OCI-LY3 (cell line): ENCODE results near the gene LIF.

ENCODE experiments used
- H2AFZ ChIP-seq: fragments of 200-600, 300-600 bp; shearing (Covaris generic); 2 replicates; pipeline ENCODE4 v1.6.0; 2014; ENCODE audit warnings: antibody characterized with exemption, low read depth, low read length
- H3K27ac ChIP-seq: fragments of 200-600, 300-600 bp; sonication (generic); 2 replicates; pipeline ENCODE4 v1.5.1; 2014; ENCODE audit warnings: mild to moderate bottlenecking, low read length, moderate library complexity, mixed read lengths
- H3K27me3 ChIP-seq: fragments of 200-600, 300-600 bp; sonication (generic); 2 replicates; pipeline ENCODE4 v1.6.1; 2014; ENCODE audit warnings: low read depth, low read length, mixed read lengths
- H3K36me3 ChIP-seq: fragments of 200-600, 300-600 bp; sonication (generic); replicated peaks from 2 replicates; pipeline ENCODE3; 2014; ENCODE audit warnings: low read depth, low read length, mixed read lengths
- H3K4me1 ChIP-seq: fragments of 300-600, 200-600 bp; sonication (generic); 2 replicates; pipeline ENCODE4 v1.6.1; 2014; ENCODE audit warnings: low read length, mixed read lengths
- H3K4me2 ChIP-seq: fragments of 200-600, 300-600 bp; sonication (generic); 2 replicates; pipeline ENCODE4 v1.6.1; 2014; ENCODE audit warnings: low read length, mixed read lengths
- H3K4me3 ChIP-seq: fragments of 300-600, 200-600 bp; sonication (generic); 2 replicates; pipeline ENCODE4 v1.5.1; 2014; ENCODE audit warnings: antibody characterized with exemption, mild to moderate bottlenecking, low read length, moderate library complexity
- H3K79me2 ChIP-seq: fragments of 300-600, 200-600 bp; shearing (Covaris generic); 2 replicates; pipeline ENCODE4 v1.6.1; 2014; ENCODE audit warnings: mild to moderate bottlenecking, low read length, mixed read lengths
- H3K9ac ChIP-seq: fragments of 300-600, 200-600 bp; shearing (Covaris generic); 2 replicates; pipeline ENCODE4 v1.6.0; 2014; ENCODE audit warnings: mild to moderate bottlenecking, low read length, moderate library complexity
- H3K9me3 ChIP-seq: fragments of 200-600, 300-600 bp; shearing (Covaris generic); 2 replicates; pipeline ENCODE4 v1.6.1; 2014; ENCODE audit warnings: low read length, mixed read lengths; ENCODE audit not compliant: insufficient read depth
- H4K20me1 ChIP-seq: fragments of 200-600, 300-600 bp; sonication (generic); 2 replicates; pipeline ENCODE4 v1.6.1; 2016; ENCODE audit warnings: low read length, mixed read lengths; ENCODE audit not compliant: insufficient read depth
- CTCF ChIP-seq: fragments of 200-600, 300-600 bp; sonication (generic); IDR thresholded peaks from 2 replicates; pipeline ENCODE4 v1.5.1; 2014; ENCODE audit warnings: antibody characterized with exemption, low read length, low read depth
- EZH2phosphoT487 ChIP-seq: fragments of 200-600 bp; shearing (Covaris generic); IDR thresholded peaks from 2 replicates; pipeline ENCODE4 v1.6.1; 2018; ENCODE audit warnings: antibody characterized with exemption, mixed run types, low read depth

The LIF gene

GRCh38 chr22:30277547-30278344 lies 31.2 kb upstream of the LIF start:
- no peak overlapping the region for H3K9ac ChIP-seq
- no peak overlapping the region for H3K4me3 ChIP-seq

GRCh38 chr22:30276039-30276438 lies 29.5 kb upstream of the LIF start:
- no peak for TF ChIP-seq EZH2phosphoT487
- TF ChIP-seq CTCF: no peak
- Histone ChIP-seq H3K27ac (no peak overlapping the region), H3K4me1 (peaks cover 7% of the 10 kb centered on the region; the same call in 1 of the 2 replicates), H2AFZ (peak overlapping the region; percentile 81; the same call in 1 of the 2 replicates), H3K9me3 (no peaks in the 10 kb centered on the region), H3K79me2 (no peaks in the 10 kb centered on the region), H3K9ac (no peak overlapping the region), H3K36me3 (no peaks in the 10 kb centered on the region), H3K4me2 (peak overlapping the region; percentile 58), H3K4me3 (peak overlapping the region; percentile 58), H4K20me1 (no peaks in the 10 kb centered on the region), H3K27me3 (peaks cover 23% of the 10 kb centered on the region)

More at GRCh38 chr22:30277547-30278344, 31.2 kb upstream of the LIF start:
- no peak overlapping the region for H3K4me2 ChIP-seq
- no peak overlapping the region for H2AFZ ChIP-seq
- no peaks in the 10 kb centered on the region for H4K20me1 ChIP-seq
- H3K27ac ChIP-seq: no peak overlapping the region
- H3K27me3 ChIP-seq: peaks cover 28% of the 10 kb centered on the region
- peaks cover 7% of the 10 kb centered on the region; the same call in 1 of the 2 replicates for H3K4me1 ChIP-seq
- no peaks in the 10 kb centered on the region for H3K79me2 ChIP-seq
- H3K36me3 ChIP-seq: no peaks in the 10 kb centered on the region
- H3K9me3 ChIP-seq: no peaks in the 10 kb centered on the region
- TF ChIP-seq CTCF (no peak), EZH2phosphoT487 (no peak)

- Histone ChIP-seq H3K4me1 (peaks cover 7% of the 10 kb centered on the region; the same call in 1 of the 2 replicates), H3K9me3 (no peaks in the 10 kb centered on the region), H3K4me2 (peak overlapping the region; percentile 58), H3K27ac (no peak overlapping the region), H3K27me3 (peaks cover 23% of the 10 kb centered on the region), H3K36me3 (no peaks in the 10 kb centered on the region), H3K79me2 (no peaks in the 10 kb centered on the region), H2AFZ (peak overlapping the region; percentile 81; the same call in 1 of the 2 replicates), H3K9ac (no peak overlapping the region), H3K4me3 (peak overlapping the region; percentile 58), H4K20me1 (no peaks in the 10 kb centered on the region)
- TF ChIP-seq EZH2phosphoT487 (no peak), CTCF (no peak)
These were observed 29.1 kb upstream of the LIF start for GRCh38 chr22:30275625-30276024.

GRCh38 chr22:30274437-30274812 lies 27.9 kb upstream of the LIF start:
- H3K9ac ChIP-seq: no peak overlapping the region
- no peak overlapping the region for H3K27ac ChIP-seq
- H2AFZ ChIP-seq: no peak overlapping the region
- H3K36me3 ChIP-seq: no peaks in the 10 kb centered on the region
- TF ChIP-seq EZH2phosphoT487 (no peak), CTCF (no peak)
- no peak overlapping the region for H3K4me2 ChIP-seq
- peaks cover 7% of the 10 kb centered on the region; the same call in 1 of the 2 replicates for H3K4me1 ChIP-seq
- no peaks in the 10 kb centered on the region for H4K20me1 ChIP-seq
- H3K9me3 ChIP-seq: no peaks in the 10 kb centered on the region
- no peak overlapping the region for H3K4me3 ChIP-seq
- H3K27me3 ChIP-seq: peaks cover 17% of the 10 kb centered on the region
- H3K79me2 ChIP-seq: no peaks in the 10 kb centered on the region
